ENCODE results near the gene BLCAP. TPM values are rescaled to one million over a fixed set of nuclear protein-coding genes. Genes with fewer than 3 reads are reported as not detected.
"Not testable (repeated sequence)": the region's sequence is repeated elsewhere in the genome, so short reads cannot be mapped to it uniquely, and the experiment has no call there.

The BLCAP gene
- 10 to 100 TPM; 75.9 to 85.8 (median 77.4) TPM for polyA plus RNA-seq (ENCODE audit: insufficient read length in 3 of 3)

- DNase-seq (ENCODE audit: low read depth in 3 of 3, low spot score in 2 of 3) = peak; percentile 81 to 92 (median 88)
Observed at GRCh38 chr20:37527638-37528445, at the start of gene BLCAP. BLCAP (minus strand) TSS chr20:37527876; CDS start chr20:37519174, 8,702 bp downstream.

GRCh38 chr20:37577436-37577835, 49.8 kb upstream of the BLCAP start:
- DNase-seq (ENCODE audit: low read depth in 3 of 3, low spot score in 2 of 3) = not testable (repeated sequence)

- no peak for DNase-seq (ENCODE audit: low read depth in 3 of 3, low spot score in 2 of 3)
Observed at GRCh38 chr20:37576911-37577310, 49.2 kb upstream of the BLCAP start.

GRCh38 chr20:37575884-37576283, 48.2 kb upstream of the BLCAP start:
- no peak for DNase-seq (ENCODE audit: low read depth in 3 of 3, low spot score in 2 of 3)

GRCh38 chr20:37574199-37574890, 46.7 kb upstream of the BLCAP start:
- no peak for DNase-seq (ENCODE audit: low read depth in 3 of 3, low spot score in 2 of 3)

GRCh38 chr20:37573626-37574198, 46.0 kb upstream of the BLCAP start:
- DNase-seq (ENCODE audit: low read depth in 3 of 3, low spot score in 2 of 3) = no peak

- no peak for DNase-seq (ENCODE audit: low read depth in 3 of 3, low spot score in 2 of 3)
Observed at GRCh38 chr20:37571033-37571432, 43.4 kb upstream of the BLCAP start.

GRCh38 chr20:37570419-37570818, 42.7 kb upstream of the BLCAP start:
- no peak for DNase-seq (ENCODE audit: low read depth in 3 of 3, low spot score in 2 of 3)

- peak in 1 of 3 donors; percentile 41 for DNase-seq (ENCODE audit: low read depth in 3 of 3, low spot score in 2 of 3)
Observed at GRCh38 chr20:37567671-37568588, 40.3 kb upstream of the BLCAP start.

- peak in 1 of 3 donors; percentile 17 for DNase-seq (ENCODE audit: low read depth in 3 of 3, low spot score in 2 of 3)
Observed at GRCh38 chr20:37567331-37567665, 39.6 kb upstream of the BLCAP start.

- no peak for DNase-seq (ENCODE audit: low read depth in 3 of 3, low spot score in 2 of 3)
Observed at GRCh38 chr20:37566590-37567330, 39.1 kb upstream of the BLCAP start.

GRCh38 chr20:37565134-37565811, 37.6 kb upstream of the BLCAP start:
- peak in 1 of 3 donors; percentile 19 for DNase-seq (ENCODE audit: low read depth in 3 of 3, low spot score in 2 of 3)

- DNase-seq (ENCODE audit: low read depth in 3 of 3, low spot score in 2 of 3) = peak in 1 of 3 donors; percentile 21
Observed at GRCh38 chr20:37564388-37565133, 36.9 kb upstream of the BLCAP start.

GRCh38 chr20:37564016-37564387, 36.3 kb upstream of the BLCAP start:
- no peak for DNase-seq (ENCODE audit: low read depth in 3 of 3, low spot score in 2 of 3)

GRCh38 chr20:37562695-37563480, 35.2 kb upstream of the BLCAP start:
- no peak for DNase-seq (ENCODE audit: low read depth in 3 of 3, low spot score in 2 of 3)

GRCh38 chr20:37560629-37561028, 33.0 kb upstream of the BLCAP start:
- no peak for DNase-seq (ENCODE audit: low read depth in 3 of 3, low spot score in 2 of 3)

- no peak for DNase-seq (ENCODE audit: low read depth in 3 of 3, low spot score in 2 of 3)
Observed at GRCh38 chr20:37559312-37560027, 31.8 kb upstream of the BLCAP start.
